ENCODE measurements around the gene XK.
A peak's percentile ranks its signal among the peaks of the same experiment; 100 is the strongest.

The XK gene

GRCh38 chrX:37679230-37679629 is 6.4 kb upstream of the XK start:
- Histone ChIP-seq H3K9ac (no peak overlapping the region), H3K79me2 (ENCODE audit: insufficient read depth, low read depth) (no peaks in the 10 kb centered on the region)
- no peak for TF ChIP-seq CTCF (conservative IDR thresholded peaks at IDR 0.05; ENCODE audit: low read depth, low read length)

GRCh38 chrX:37679888-37680287 is 5.7 kb upstream of the XK start:
- no peak overlapping the region for H3K4me2 ChIP-seq
- no peaks in the 10 kb centered on the region for H3K79me2 ChIP-seq (ENCODE audit: insufficient read depth, low read depth)
- no peaks in the 10 kb centered on the region for H3K27me3 ChIP-seq (ENCODE audit: insufficient read depth, low read depth)
- TF ChIP-seq CTCF (conservative IDR thresholded peaks at IDR 0.05; ENCODE audit: low read depth, low read length): no peak
- H3K9ac ChIP-seq: no peak overlapping the region
- peaks cover 82% of the 10 kb centered on the region for H3K4me1 ChIP-seq (ENCODE audit: low read depth, poor library complexity, severe bottlenecking)
- H3K36me3 ChIP-seq (ENCODE audit: insufficient read depth): no peaks in the 10 kb centered on the region
- H3K4me3 ChIP-seq (IDR thresholded peaks at IDR 0.05; ENCODE audit: insufficient read depth, low read depth, low read length): no peak overlapping the region
- no peaks in the 10 kb centered on the region for H4K20me1 ChIP-seq (ENCODE audit: insufficient read depth)
- no peak overlapping the region for H2AFZ ChIP-seq (ENCODE audit: low read depth)
- no peak overlapping the region for H3K27ac ChIP-seq

More at GRCh38 chrX:37679230-37679629, 6.4 kb upstream of the XK start:
- Histone ChIP-seq H3K4me3 (IDR thresholded peaks at IDR 0.05; ENCODE audit: insufficient read depth, low read depth, low read length) (no peak overlapping the region), H3K27ac (no peak overlapping the region), H3K4me1 (ENCODE audit: low read depth, poor library complexity, severe bottlenecking) (peaks cover 76% of the 10 kb centered on the region), H3K27me3 (ENCODE audit: insufficient read depth, low read depth) (no peaks in the 10 kb centered on the region), H3K36me3 (ENCODE audit: insufficient read depth) (no peaks in the 10 kb centered on the region), H3K4me2 (no peak overlapping the region), H4K20me1 (ENCODE audit: insufficient read depth) (no peaks in the 10 kb centered on the region), H2AFZ (ENCODE audit: low read depth) (no peak overlapping the region)

- peaks cover 13% of the 10 kb centered on the region; the same call in 1 of the 2 replicates for H3K79me2 ChIP-seq (ENCODE audit: insufficient read depth, low read depth)
- H3K4me2 ChIP-seq: peak overlapping the region; percentile 88
- TF ChIP-seq CTCF (conservative IDR thresholded peaks at IDR 0.05; ENCODE audit: low read depth, low read length): no peak
- peak overlapping the region; percentile 99 for H3K27ac ChIP-seq
- peak overlapping the region; percentile 66 for H2AFZ ChIP-seq (ENCODE audit: low read depth)
- no peak overlapping the region for H3K4me3 ChIP-seq (IDR thresholded peaks at IDR 0.05; ENCODE audit: insufficient read depth, low read depth, low read length)
- no peaks in the 10 kb centered on the region for H3K27me3 ChIP-seq (ENCODE audit: insufficient read depth, low read depth)
- peaks cover 66% of the 10 kb centered on the region for H3K4me1 ChIP-seq (ENCODE audit: low read depth, poor library complexity, severe bottlenecking)
- no peaks in the 10 kb centered on the region for H4K20me1 ChIP-seq (ENCODE audit: insufficient read depth)
- no peaks in the 10 kb centered on the region for H3K36me3 ChIP-seq (ENCODE audit: insufficient read depth)
- peak overlapping the region; percentile 90; the same call in 1 of the 2 replicates for H3K9ac ChIP-seq
These were observed 1.2 kb upstream of the XK start for GRCh38 chrX:37684426-37684825.

DNA sequence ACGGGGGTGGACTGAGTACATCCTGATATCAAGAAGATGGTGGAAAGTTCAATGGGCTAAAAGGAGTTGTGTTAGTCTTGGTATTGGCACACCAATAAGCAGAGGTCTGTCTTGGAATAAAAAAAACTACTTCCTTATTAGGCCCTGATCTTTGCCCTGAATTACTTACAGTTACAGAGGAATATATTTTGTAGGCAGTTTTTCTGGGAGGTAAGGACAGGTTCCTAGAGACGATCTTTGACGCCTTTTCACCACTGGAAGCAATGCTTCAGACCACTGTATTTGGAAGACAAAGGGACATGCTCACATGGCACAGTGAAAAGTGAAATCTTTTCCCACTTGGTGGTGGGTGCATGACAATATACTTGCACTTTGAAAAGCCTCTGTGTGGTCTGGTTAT is 618 bp upstream of the XK start:
- H3K9ac ChIP-seq: peak overlapping the region; percentile 90; the same call in 1 of the 2 replicates
- peaks cover 61% of the 10 kb centered on the region for H3K4me1 ChIP-seq (ENCODE audit: low read depth, poor library complexity, severe bottlenecking)
- no peaks in the 10 kb centered on the region for H3K27me3 ChIP-seq (ENCODE audit: insufficient read depth, low read depth)
- no peak for TF ChIP-seq CTCF (conservative IDR thresholded peaks at IDR 0.05; ENCODE audit: low read depth, low read length)
- no peaks in the 10 kb centered on the region for H4K20me1 ChIP-seq (ENCODE audit: insufficient read depth)
- peak overlapping the region; percentile 99 for H3K27ac ChIP-seq
- H3K79me2 ChIP-seq (ENCODE audit: insufficient read depth, low read depth): peaks cover 13% of the 10 kb centered on the region; the same call in 1 of the 2 replicates
- H3K4me3 ChIP-seq (IDR thresholded peaks at IDR 0.05; ENCODE audit: insufficient read depth, low read depth, low read length): no peak overlapping the region
- H3K36me3 ChIP-seq (ENCODE audit: insufficient read depth): no peaks in the 10 kb centered on the region
- H3K4me2 ChIP-seq: peak overlapping the region; percentile 88
- peak overlapping the region; percentile 66 for H2AFZ ChIP-seq (ENCODE audit: low read depth)
